ENCODE results near the gene GBX1. TPM values are rescaled to one million over a fixed set of nuclear protein-coding genes. Genes with fewer than 3 reads are reported as not detected.

GBX1 gene
- total RNA-seq, 1 donor from 2014 or later = not detected

- H3K27ac Mint-ChIP-seq = no peak overlapping the region
- Histone ChIP-seq H3K4me2 (peak overlapping the region; percentile 62), H3K36me3 (no peaks in the 10 kb centered on the region)
Observed at GRCh38 chr7:151139071-151139790, 28.3 kb downstream of the GBX1 start.

DNA sequence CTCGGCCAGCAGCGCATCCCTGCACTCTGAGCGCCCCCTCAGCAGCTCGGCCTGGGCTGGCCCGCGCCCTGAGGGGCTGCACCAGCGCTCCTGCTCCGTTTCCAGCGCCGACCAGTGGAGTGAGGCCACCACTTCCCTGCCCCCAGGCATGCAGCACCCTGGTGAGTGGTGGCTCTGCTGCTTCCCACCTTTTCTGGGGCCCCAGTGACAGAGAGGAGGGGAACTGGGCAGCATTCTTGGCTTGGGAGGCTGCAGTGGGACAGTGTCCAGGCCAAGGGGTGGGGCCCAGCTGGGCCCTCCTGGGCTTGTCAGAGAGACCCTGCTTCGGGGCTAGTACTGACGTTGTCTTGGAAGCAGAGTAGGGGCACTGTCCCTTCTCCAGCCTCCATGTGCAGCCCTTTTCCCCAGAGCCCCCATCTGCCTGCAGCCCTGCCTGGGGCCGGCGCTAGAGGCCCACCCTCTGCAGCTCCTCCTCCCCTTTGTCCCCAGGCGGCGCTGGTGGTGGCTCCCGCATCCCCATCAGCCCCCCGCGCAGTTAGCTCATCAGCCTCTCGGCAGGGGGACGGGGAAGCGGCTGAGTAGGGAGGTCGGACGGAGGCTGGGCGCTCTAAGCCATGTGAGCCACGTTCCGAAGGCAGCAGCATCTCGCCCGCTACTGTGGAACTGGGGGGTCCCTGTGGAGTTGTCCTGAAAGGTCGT lies 29.2 kb downstream of the GBX1 start:
- Histone ChIP-seq H3K9me3 (ENCODE audit: low read depth) (no peaks in the 10 kb centered on the region), H3K27me3 (no peaks in the 10 kb centered on the region), H3K4me3 (no peak overlapping the region), H3K4me2 (peak overlapping the region; percentile 62), H3K9ac (no peak overlapping the region), H2AFZ (replicated peaks) (no peak overlapping the region), H4K20me1 (ENCODE audit: low read depth) (peaks cover 26% of the 10 kb centered on the region), H3K79me2 (ENCODE audit: low read depth) (no peaks in the 10 kb centered on the region), H3K4me1 (peaks cover 37% of the 10 kb centered on the region), H3F3A (ENCODE audit: low read depth) (peaks cover 13% of the 10 kb centered on the region), H3K27ac (no peak overlapping the region), H3K36me3 (no peaks in the 10 kb centered on the region)
- DNase-seq (ENCODE audit: low spot score) = peak; percentile 79
- H3K4me3 Mint-ChIP-seq = no peak overlapping the region
- peaks cover 14% of the 10 kb centered on the region for H3K4me1 Mint-ChIP-seq
- peaks cover 22% of the 10 kb centered on the region for H3K36me3 Mint-ChIP-seq
- H3K27ac Mint-ChIP-seq = no peak overlapping the region
- H3K27me3 Mint-ChIP-seq (ENCODE audit: insufficient read depth, low read depth) = peaks cover 4% of the 10 kb centered on the region
- TF ChIP-seq CTCF (IDR thresholded peaks at IDR 0.05) (peak; percentile 40), EZH2 (IDR thresholded peaks at IDR 0.05) (no peak), EZH2phosphoT487 (IDR thresholded peaks at IDR 0.05) (no peak)
- no peaks in the 10 kb centered on the region for H3K9me3 Mint-ChIP-seq

More at GRCh38 chr7:151139071-151139790, 28.3 kb downstream of the GBX1 start:
- Mint-ChIP-seq H3K9me3 (no peaks in the 10 kb centered on the region), H3K4me3 (no peak overlapping the region), H3K36me3 (peaks cover 28% of the 10 kb centered on the region), H3K27me3 (ENCODE audit: insufficient read depth, low read depth) (peaks cover 4% of the 10 kb centered on the region), H3K4me1 (peaks cover 14% of the 10 kb centered on the region)
- H3K27ac ChIP-seq = no peak overlapping the region
- TF ChIP-seq EZH2 (IDR thresholded peaks at IDR 0.05) (no peak), EZH2phosphoT487 (IDR thresholded peaks at IDR 0.05) (no peak), CTCF (IDR thresholded peaks at IDR 0.05) (no peak)
- H2AFZ ChIP-seq (replicated peaks) = no peak overlapping the region
- no peaks in the 10 kb centered on the region for H3K79me2 ChIP-seq (ENCODE audit: low read depth)
- H3F3A ChIP-seq (ENCODE audit: low read depth) = peaks cover 13% of the 10 kb centered on the region
- H4K20me1 ChIP-seq (ENCODE audit: low read depth) = peaks cover 26% of the 10 kb centered on the region
- H3K9me3 ChIP-seq (ENCODE audit: low read depth) = no peaks in the 10 kb centered on the region
- H3K4me3 ChIP-seq = no peak overlapping the region
- H3K9ac ChIP-seq = no peak overlapping the region
- H3K27me3 ChIP-seq = no peaks in the 10 kb centered on the region
- no peak for DNase-seq (ENCODE audit: low spot score)
- H3K4me1 ChIP-seq = peaks cover 37% of the 10 kb centered on the region

GRCh38 chr7:151137791-151138152 lies 29.7 kb downstream of the GBX1 start:
- Histone ChIP-seq H3K4me1 (peaks cover 37% of the 10 kb centered on the region), H3K27me3 (no peaks in the 10 kb centered on the region), H3K36me3 (no peaks in the 10 kb centered on the region), H3K79me2 (ENCODE audit: low read depth) (no peaks in the 10 kb centered on the region), H3K27ac (no peak overlapping the region), H3K4me3 (no peak overlapping the region), H3K4me2 (peak overlapping the region; percentile 62), H3F3A (ENCODE audit: low read depth) (peaks cover 13% of the 10 kb centered on the region), H3K9ac (no peak overlapping the region), H4K20me1 (ENCODE audit: low read depth) (peaks cover 21% of the 10 kb centered on the region), H3K9me3 (ENCODE audit: low read depth) (no peaks in the 10 kb centered on the region), H2AFZ (replicated peaks) (no peak overlapping the region)
- Mint-ChIP-seq H3K4me3 (no peak overlapping the region), H3K27me3 (ENCODE audit: insufficient read depth, low read depth) (peaks cover 4% of the 10 kb centered on the region), H3K9me3 (no peaks in the 10 kb centered on the region), H3K36me3 (peaks cover 21% of the 10 kb centered on the region), H3K4me1 (peaks cover 14% of the 10 kb centered on the region), H3K27ac (no peak overlapping the region)
- DNase-seq (ENCODE audit: low spot score) = no peak
- TF ChIP-seq CTCF (IDR thresholded peaks at IDR 0.05) = no peak
- no peak for TF ChIP-seq EZH2 (IDR thresholded peaks at IDR 0.05)
- no peak for TF ChIP-seq EZH2phosphoT487 (IDR thresholded peaks at IDR 0.05)

All from neural progenitor cell (in vitro differentiated cells).